Neural cell (in vitro differentiated cells): ENCODE data around the gene BHLHA15. TPM values are rescaled to one million over a fixed set of nuclear protein-coding genes. Genes with fewer than 3 reads are reported as not detected.
"Not testable (repeated sequence)": the region's sequence is repeated elsewhere in the genome, so short reads cannot be mapped to it uniquely, and the experiment has no call there.

Source experiments
- H2AFZ ChIP-seq: fragments of 200-600, 300-800 bp; sonication (generic), shearing (Covaris generic); 2 replicates; pipeline ENCODE4 v1.6.0; 2014; ENCODE audit warnings: low read depth, mild to moderate bottlenecking, antibody characterized with exemption, low read length, moderate library complexity
- H3F3A ChIP-seq: fragments of 200-600 bp; shearing (Covaris generic); 2 replicates; pipeline ENCODE4 v1.6.1; 2016; ENCODE audit warnings: mild to moderate bottlenecking, moderate library complexity, mixed read lengths, antibody characterized with exemption, low read length; ENCODE audit not compliant: insufficient read depth, poor library complexity, severe bottlenecking
- H3K27ac ChIP-seq: fragments of 200-600, 300-800 bp; sonication (generic), shearing (Covaris generic); 2 replicates; pipeline ENCODE4 v1.5.1; 2014; ENCODE audit warnings: mild to moderate bottlenecking, low read length, moderate library complexity
- H3K27me3 ChIP-seq: fragments of 300-800, 200-600 bp; sonication (generic), shearing (Covaris generic); 2 replicates; pipeline ENCODE4 v1.6.0; 2014; ENCODE audit warnings: mild to moderate bottlenecking, low read depth, low read length, moderate library complexity; ENCODE audit not compliant: insufficient read depth
- H3K36me3 ChIP-seq: fragments of 300-800, 200-600 bp; sonication (generic), shearing (Covaris generic); 2 replicates; pipeline ENCODE4 v1.5.1; 2014; ENCODE audit warnings: mild to moderate bottlenecking, antibody characterized with exemption, low read length, moderate library complexity; ENCODE audit not compliant: insufficient read depth
- H3K4me2 ChIP-seq: fragments of 300-800, 200-600 bp; sonication (generic), shearing (Covaris generic); 2 replicates; pipeline ENCODE4 v1.6.0; 2014; ENCODE audit warnings: mild to moderate bottlenecking, low read length
- H3K4me3 ChIP-seq: fragments of 300-800, 200-600 bp; sonication (generic), shearing (Covaris generic); 2 replicates; pipeline ENCODE4 v1.5.1; 2014; ENCODE audit warnings: mild to moderate bottlenecking, low read length, moderate library complexity
- H3K79me2 ChIP-seq: fragments of 200-600 bp; shearing (Covaris generic); replicated peaks from 2 replicates; pipeline ENCODE4 v1.6.0; 2014; ENCODE audit warnings: mild to moderate bottlenecking, low read length, moderate library complexity; ENCODE audit not compliant: insufficient read depth
- H3K9ac ChIP-seq: fragments of 300-800, 200-600 bp; sonication (generic), shearing (Covaris generic); 2 replicates; pipeline ENCODE4 v1.6.1; 2016; ENCODE audit warnings: mild to moderate bottlenecking, low read length, mixed read lengths
- H3K9me2 ChIP-seq: fragments of 200-600 bp; shearing (Covaris generic); 2 replicates; pipeline ENCODE4 v1.6.1; 2016; ENCODE audit warnings: mild to moderate bottlenecking, low read length, mixed read lengths; ENCODE audit not compliant: insufficient read depth
- H3K9me3 ChIP-seq: fragments of 200-600, 300-800 bp; sonication (generic), shearing (Covaris generic); 2 replicates; pipeline ENCODE4 v1.6.1; 2016; ENCODE audit warnings: mild to moderate bottlenecking, mixed run types, low read length, moderate library complexity, mixed read lengths
- H4K20me1 ChIP-seq: fragments of 200-600 bp; shearing (Covaris generic); 2 replicates; pipeline ENCODE4 v1.6.1; 2016; ENCODE audit warnings: mild to moderate bottlenecking, mixed run types; ENCODE audit not compliant: insufficient read depth
- EP300 ChIP-seq: fragments of 450-650 bp; conservative IDR thresholded peaks from 2 replicates; pipeline ENCODE4 v1.6.1; 2014; ENCODE audit warnings: antibody characterized with exemption, mild to moderate bottlenecking, moderate library complexity; ENCODE audit not compliant: poor library complexity, severe bottlenecking
- EZH2 ChIP-seq: fragments of 200-600, 300-800 bp; shearing (Covaris generic), sonication (generic); IDR thresholded peaks from 2 replicates; pipeline ENCODE4 v1.6.1; 2014; ENCODE audit warnings: antibody characterized with exemption, low read length, borderline replicate concordance, mild to moderate bottlenecking; ENCODE audit not compliant: insufficient read depth, poor library complexity, severe bottlenecking
- MXI1 ChIP-seq: fragments of 450-650 bp; conservative IDR thresholded peaks from 2 replicates; pipeline ENCODE4 v1.6.1; 2014; ENCODE audit warnings: antibody characterized with exemption, mild to moderate bottlenecking; ENCODE audit not compliant: poor library complexity, severe bottlenecking
- POLR2AphosphoS5 ChIP-seq: IDR thresholded peaks from 2 replicates; pipeline ENCODE4 v1.6.1; 2012
- RAD21 ChIP-seq: fragments of 450-650 bp; conservative IDR thresholded peaks from 2 replicates; pipeline ENCODE4 v1.6.1; 2014; ENCODE audit warnings: antibody characterized with exemption, mild to moderate bottlenecking, moderate library complexity
- REST ChIP-seq: IDR thresholded peaks from 2 replicates; pipeline ENCODE4 v1.6.1; 2012; ENCODE audit warnings: borderline replicate concordance
- SMC3 ChIP-seq: fragments of 450-650 bp; conservative IDR thresholded peaks from 2 replicates; pipeline ENCODE4 v1.6.1; 2014; ENCODE audit warnings: antibody characterized with exemption, mild to moderate bottlenecking, moderate library complexity; ENCODE audit not compliant: poor library complexity
- TAF1 ChIP-seq: IDR thresholded peaks from 2 replicates; pipeline ENCODE4 v1.6.1; 2012; ENCODE audit warnings: low read depth
- polyA plus RNA-seq: library from polyadenylated mRNA; depleted of rRNA; stranded (reverse); fragments of >200 nt; gene quantifications from 2 replicates; pipeline ENCODE4 v1.2.3, GENCODE V29; 2014
- TF ChIP-seq, protein P1 (sequence below): fragments of 450-650 bp; IDR thresholded peaks from 2 replicates; pipeline ENCODE4 v1.5.1; 2014; ENCODE audit warnings: antibody characterized with exemption, mild to moderate bottlenecking, moderate library complexity; ENCODE audit not compliant: poor library complexity, severe bottlenecking

The BHLHA15 gene
- polyA plus RNA-seq, 1 donor from 2014 or later = not detected

DNA sequence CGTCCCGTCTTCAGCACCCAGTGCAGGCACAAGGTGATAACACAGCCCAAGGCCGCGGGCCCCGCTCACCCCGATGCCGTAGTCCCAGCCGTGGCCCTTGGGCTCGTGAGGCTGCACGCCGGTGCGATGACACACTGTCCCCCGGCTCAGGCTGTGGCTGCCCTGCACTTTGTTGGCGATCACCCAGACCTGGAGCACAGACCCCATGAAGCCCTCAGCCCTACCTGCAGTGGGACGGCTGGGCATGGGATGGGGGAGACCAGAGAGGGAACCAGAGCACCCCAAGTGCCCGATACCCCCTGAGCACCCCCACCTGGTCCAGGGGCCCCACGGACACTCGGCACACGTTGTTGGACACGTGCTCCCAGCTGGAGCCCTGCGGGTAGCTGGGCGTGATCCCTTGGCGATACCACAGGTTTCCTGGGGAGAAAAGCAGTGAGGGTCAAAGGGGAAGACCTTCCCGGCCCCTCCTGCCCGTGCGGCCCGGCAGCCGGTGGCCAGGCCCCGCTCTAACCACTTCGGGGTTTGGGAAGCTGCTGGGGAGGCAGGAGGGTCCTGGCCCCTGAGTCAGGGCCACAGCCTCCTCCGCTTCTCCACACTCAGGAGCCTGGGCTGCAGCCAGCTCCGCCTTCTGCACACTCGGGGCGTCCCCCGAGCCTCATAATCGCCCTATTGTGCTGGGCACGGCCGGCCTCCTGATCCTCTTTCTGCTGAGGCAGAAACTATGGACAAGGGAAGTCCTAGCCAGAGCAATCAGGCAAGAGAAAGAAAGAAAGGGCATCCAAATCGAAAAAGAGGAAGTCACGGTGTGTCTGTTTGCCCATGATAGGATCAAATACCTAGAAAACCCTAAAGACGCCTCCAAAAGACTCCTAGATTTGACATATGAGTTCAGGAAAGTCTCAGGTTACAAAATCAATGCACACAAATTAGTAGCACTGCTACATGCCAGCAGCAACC, 6.7 kb downstream of the BHLHA15 start:
- Histone ChIP-seq H3K4me2 (no peak overlapping the region), H3K36me3 (no peaks in the 10 kb centered on the region), H2AFZ (no peak overlapping the region), H3F3A (no peaks in the 10 kb centered on the region), H3K9ac (no peak overlapping the region), H3K9me3 (no peaks in the 10 kb centered on the region), H3K27me3 (no peaks in the 10 kb centered on the region), H3K79me2 (no peaks in the 10 kb centered on the region), H3K4me3 (no peak overlapping the region), H3K27ac (no peak overlapping the region), H4K20me1 (no peaks in the 10 kb centered on the region), H3K9me2 (no peaks in the 10 kb centered on the region)
- TF ChIP-seq SMC3 (no peak), POLR2AphosphoS5 (no peak), REST (no peak), MXI1 (no peak), RAD21 (no peak), EP300 (no peak), EZH2 (no peak), TAF1 (no peak)
- TF ChIP-seq, protein P1, sequence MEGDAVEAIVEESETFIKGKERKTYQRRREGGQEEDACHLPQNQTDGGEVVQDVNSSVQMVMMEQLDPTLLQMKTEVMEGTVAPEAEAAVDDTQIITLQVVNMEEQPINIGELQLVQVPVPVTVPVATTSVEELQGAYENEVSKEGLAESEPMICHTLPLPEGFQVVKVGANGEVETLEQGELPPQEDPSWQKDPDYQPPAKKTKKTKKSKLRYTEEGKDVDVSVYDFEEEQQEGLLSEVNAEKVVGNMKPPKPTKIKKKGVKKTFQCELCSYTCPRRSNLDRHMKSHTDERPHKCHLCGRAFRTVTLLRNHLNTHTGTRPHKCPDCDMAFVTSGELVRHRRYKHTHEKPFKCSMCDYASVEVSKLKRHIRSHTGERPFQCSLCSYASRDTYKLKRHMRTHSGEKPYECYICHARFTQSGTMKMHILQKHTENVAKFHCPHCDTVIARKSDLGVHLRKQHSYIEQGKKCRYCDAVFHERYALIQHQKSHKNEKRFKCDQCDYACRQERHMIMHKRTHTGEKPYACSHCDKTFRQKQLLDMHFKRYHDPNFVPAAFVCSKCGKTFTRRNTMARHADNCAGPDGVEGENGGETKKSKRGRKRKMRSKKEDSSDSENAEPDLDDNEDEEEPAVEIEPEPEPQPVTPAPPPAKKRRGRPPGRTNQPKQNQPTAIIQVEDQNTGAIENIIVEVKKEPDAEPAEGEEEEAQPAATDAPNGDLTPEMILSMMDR = no peak

- not testable (repeated sequence) for H3K36me3 ChIP-seq, H3K27ac ChIP-seq, H4K20me1 ChIP-seq, H2AFZ ChIP-seq, H3K4me3 ChIP-seq, H3K4me2 ChIP-seq, H3K9ac ChIP-seq, H3K9me2 ChIP-seq, H3K79me2 ChIP-seq, H3K9me3 ChIP-seq, H3F3A ChIP-seq, H3K27me3 ChIP-seq
Observed at GRCh38 chr7:98219382-98219781, 8.1 kb downstream of the BHLHA15 start.
